IMR-90 (cell line): Measurements from ENCODE around the gene FRS3. TPM values are rescaled to one million over a fixed set of nuclear protein-coding genes. Genes with fewer than 3 reads are reported as not detected.

Source experiments
- ATAC-seq: fragments of 200-7000 bp; cut with Tn5 transposase; 2 replicates; pipeline ENCODE4 v1.9.1; 2020; ENCODE audit warnings: low read depth, mild to moderate bottlenecking, moderate library complexity
- BruUV-seq: library from RNA; stranded (reverse); fragments of 400-500 nt; replicated peaks from 2 replicates; lab custom pipeline; 2021; lab: Mats Ljungman, UMichigan
- CTCF ChIA-PET: fragments of 300-600 bp; formaldehyde crosslinking; extraction: SDS; loops from one replicate; lab custom pipeline; 2021; ENCODE audit warnings: antibody characterized with exemption; lab: Yijun Ruan, JAX
- POLR2A ChIA-PET: fragments of 300-600 bp; sonication (Branson Sonifier 250); formaldehyde crosslinking; loops from one replicate; lab custom pipeline; 2022; ENCODE audit warnings: antibody characterized with exemption; ENCODE audit not compliant: unreplicated experiment; lab: Charles Lee
- DNase-seq: peaks from one replicate; pipeline ENCODE4 v3.0.0; 2013
- H2AFZ ChIP-seq: replicated peaks from 2 replicates; pipeline ENCODE3; 2013; ENCODE audit warnings: low read length, mild to moderate bottlenecking; ENCODE audit not compliant: poor library complexity
- H2AK5ac ChIP-seq: 2 replicates; pipeline ENCODE4 v1.6.1; 2013; ENCODE audit warnings: low read depth, low read length, inconsistent platforms
- H2AK9ac ChIP-seq: replicated peaks from 2 replicates; pipeline ENCODE3; 2013; ENCODE audit warnings: mild to moderate bottlenecking, low read depth, low read length, moderate library complexity; ENCODE audit not compliant: poor library complexity
- H2BK120ac ChIP-seq: 2 replicates; pipeline ENCODE4 v1.6.1; 2013; ENCODE audit warnings: low read depth, low read length, inconsistent platforms
- H2BK15ac ChIP-seq: 3 replicates; pipeline ENCODE4 v1.6.1; 2013; ENCODE audit warnings: low read depth, low read length, inconsistent platforms
- H2BK20ac ChIP-seq: 2 replicates; pipeline ENCODE4 v1.6.1; 2013; ENCODE audit warnings: low read depth, mild to moderate bottlenecking, inconsistent platforms, low read length, moderate library complexity
- H2BK5ac ChIP-seq: 2 replicates; pipeline ENCODE4 v1.6.1; 2013; ENCODE audit warnings: mild to moderate bottlenecking, low read depth, low read length, inconsistent platforms; ENCODE audit not compliant: poor library complexity, severe bottlenecking
- H3K14ac ChIP-seq: replicated peaks from 2 replicates; pipeline ENCODE4 v1.6.1; 2013; ENCODE audit warnings: low read depth, low read length, inconsistent platforms
- H3K18ac ChIP-seq: 2 replicates; pipeline ENCODE4 v1.6.1; 2013; ENCODE audit warnings: low read depth, low read length, control low read depth
- H3K23ac ChIP-seq: 2 replicates; pipeline ENCODE4 v1.6.1; 2013; ENCODE audit warnings: low read depth, low read length, inconsistent platforms
- H3K27ac ChIP-seq: 2 replicates; pipeline ENCODE4 v1.5.1; 2013; ENCODE audit warnings: mild to moderate bottlenecking, control low read depth, low read length; ENCODE audit not compliant: insufficient read depth
- H3K27me3 ChIP-seq: 2 replicates; pipeline ENCODE4 v1.6.1; 2013; ENCODE audit warnings: low read length; ENCODE audit not compliant: control insufficient read depth, insufficient read depth
- H3K36me3 ChIP-seq: 2 replicates; pipeline ENCODE4 v1.6.1; 2013; ENCODE audit warnings: low read length, mixed read lengths; ENCODE audit not compliant: control insufficient read depth, insufficient read depth
- H3K4ac ChIP-seq: 2 replicates; pipeline ENCODE4 v1.6.1; 2013; ENCODE audit warnings: low read depth, low read length, inconsistent platforms
- H3K4me1 ChIP-seq: 2 replicates; pipeline ENCODE4 v1.6.1; 2013; ENCODE audit warnings: low read length, mixed read lengths; ENCODE audit not compliant: control insufficient read depth, insufficient read depth
- H3K4me2 ChIP-seq: 2 replicates; pipeline ENCODE4 v1.6.1; 2013; ENCODE audit warnings: low read depth, mild to moderate bottlenecking, control low read depth, low read length, moderate library complexity
- H3K4me3 ChIP-seq: 2 replicates; pipeline ENCODE4 v1.5.1; 2013; ENCODE audit warnings: low read depth, mild to moderate bottlenecking, control low read depth, low read length, moderate library complexity; ENCODE audit not compliant: insufficient read depth
- H3K56ac ChIP-seq: 2 replicates; pipeline ENCODE4 v1.6.1; 2013; ENCODE audit warnings: low read length, inconsistent platforms; ENCODE audit not compliant: insufficient read depth; ENCODE audit errors: extremely low read depth
- H3K79me1 ChIP-seq, 2 experiments: 2 replicates each; pipeline ENCODE4 v1.6.1; 2013; ENCODE audit warnings: low read length in 2 of 2, inconsistent platforms in 1 of 2, low read depth in 1 of 2
- H3K9ac ChIP-seq: 2 replicates; pipeline ENCODE4 v1.6.1; 2013; ENCODE audit warnings: low read depth, low read length, control low read depth
- H3K9me1 ChIP-seq: 2 replicates; pipeline ENCODE4 v1.6.1; 2013; ENCODE audit warnings: low read length, inconsistent platforms; ENCODE audit not compliant: insufficient read depth
- H3K9me3 ChIP-seq: 2 replicates; pipeline ENCODE4 v1.6.1; 2013; ENCODE audit warnings: low read length; ENCODE audit not compliant: control insufficient read depth, insufficient read depth
- H4K20me1 ChIP-seq: 2 replicates; pipeline ENCODE4 v1.6.1; 2013; ENCODE audit warnings: low read length, inconsistent platforms; ENCODE audit not compliant: insufficient read depth
- H4K5ac ChIP-seq: 2 replicates; pipeline ENCODE4 v1.6.1; 2013; ENCODE audit warnings: mild to moderate bottlenecking, low read depth, low read length, control low read depth
- H4K8ac ChIP-seq, 2 experiments: 2 replicates each; pipeline ENCODE4 v1.6.1; 2013; ENCODE audit warnings: low read depth in 2 of 2, low read length in 2 of 2, control low read depth in 1 of 2, inconsistent platforms in 1 of 2
- H4K91ac ChIP-seq: 2 replicates; pipeline ENCODE4 v1.6.1; 2013; ENCODE audit warnings: low read depth, low read length, inconsistent platforms; ENCODE audit not compliant: insufficient read depth
- BHLHE40 ChIP-seq: fragments of 150-350 bp; IDR thresholded peaks from 2 replicates; pipeline ENCODE4 v1.6.1; 2016; ENCODE audit warnings: mild to moderate bottlenecking, low read depth, low read length
- CHD1 ChIP-seq: IDR thresholded peaks from 2 replicates; pipeline ENCODE4 v1.6.1; 2012; ENCODE audit warnings: low read depth, low read length, improper control_type of control experiment
- FOS ChIP-seq: fragments of 150-350 bp; IDR thresholded peaks from 2 replicates; pipeline ENCODE4 v1.6.1; 2016; ENCODE audit warnings: low read depth, low read length
- MAZ ChIP-seq: IDR thresholded peaks from 2 replicates; pipeline ENCODE4 v1.6.1; 2012; ENCODE audit warnings: low read depth, mild to moderate bottlenecking, low read length, improper control_type of control experiment, moderate library complexity, borderline replicate concordance
- MXI1 ChIP-seq: IDR thresholded peaks from 2 replicates; pipeline ENCODE4 v1.6.1; 2012; ENCODE audit warnings: low read depth, mild to moderate bottlenecking, low read length, moderate library complexity, borderline replicate concordance
- NFE2L2 ChIP-seq: fragments of 150-350 bp; IDR thresholded peaks from 2 replicates; pipeline ENCODE4 v1.6.1; 2016; ENCODE audit warnings: low read depth, mild to moderate bottlenecking, low read length
- RAD21 ChIP-seq: IDR thresholded peaks from 2 replicates; pipeline ENCODE4 v1.6.1; 2012; ENCODE audit warnings: low read length, improper control_type of control experiment
- RCOR1 ChIP-seq: IDR thresholded peaks from 2 replicates; pipeline ENCODE4 v1.6.1; 2012; ENCODE audit warnings: mild to moderate bottlenecking, low read length, improper control_type of control experiment; ENCODE audit not compliant: insufficient replicate concordance
- SMC3 ChIP-seq: fragments of 150-350 bp; IDR thresholded peaks from 2 replicates; pipeline ENCODE4 v1.6.1; 2016; ENCODE audit warnings: low read depth, mild to moderate bottlenecking, antibody characterized with exemption, low read length, moderate library complexity
- WGBS, 2 experiments: methylation state at CpG; one replicate each; pipeline versions ENCODE4 v1.1.5 to v1.1.7; 2013; ENCODE audit warnings: missing lambda C conversion rate in 2 of 2; ENCODE audit not compliant: insufficient read length in 1 of 2; ENCODE audit errors: extremely low coverage in 2 of 2; 5-methylcytosine and 5-hydroxymethylcytosine counted together
- dilution Hi-C: fragments of 300-500 bp; cut with HindIII; formaldehyde crosslinking; loops from one replicate; pipeline ENCODE4 v1.14.3; 2018; ENCODE audit warnings: low sequenced_read_pairs; ENCODE audit not compliant: unreplicated experiment
- in situ Hi-C: fragments of 300-500 bp; cut with MboI; formaldehyde crosslinking; loops from 3 replicates; pipeline ENCODE4 v1.14.3; 2019; ENCODE audit warnings: low sequenced_read_pairs, inconsistent platforms, mixed read lengths
- intact Hi-C: fragments of 100-400 bp; cut with micrococcal nuclease; formaldehyde crosslinking; loops from 2 replicates; pipeline ENCODE4 v1.10.0; 2022
- polyA plus RNA-seq, 3 experiments: library from polyadenylated mRNA; depleted of rRNA; stranded (reverse); fragments of >200 nt; gene quantifications; 2 replicates each; pipeline ENCODE4 v1.2.3, GENCODE V29; 2012; ENCODE audit warnings: low replicate concordance in 1 of 3
- total RNA-seq: library from RNA; depleted of rRNA; stranded (reverse); fragments of >200 nt; gene quantifications from 2 replicates; pipeline ENCODE4 v1.2.3, GENCODE V29; 2012
- TF ChIP-seq, protein P1 (sequence below): conservative IDR thresholded peaks from 2 replicates; pipeline ENCODE4 v1.5.1; 2012; ENCODE audit warnings: mild to moderate bottlenecking, low read depth, low read length, improper control_type of control experiment

FRS3 gene
- total and polyA plus RNA-seq, 2 of the 4 experiments (the other 2 are of a cell fraction), result 0.54 to 3.8 TPM

- H3K4me1 ChIP-seq, result peaks cover 18% of the 10 kb centered on the region
- H2BK20ac ChIP-seq, result no peak overlapping the region
- in situ Hi-C loops, result no loop called here
- DNase-seq, result no peak
- no peak overlapping the region for H4K91ac ChIP-seq
- H3K18ac ChIP-seq, result no peak overlapping the region
- 76% methylated on average over 4 of the region's 7 CpGs; no CpG with 5 or more reads in 1 of the 2 experiments for WGBS, 2 experiments
- intact Hi-C loops, result no loop called here
- no peaks in the 10 kb centered on the region for H3K27me3 ChIP-seq
- H3K4ac ChIP-seq, result no peak overlapping the region
- BruUV-seq, result no TSS peak
- dilution Hi-C loops, result no loop called here
- H3K9me1 ChIP-seq, result peaks cover 9% of the 10 kb centered on the region; the same call in 1 of the 2 replicates
- H2BK5ac ChIP-seq, result no peak overlapping the region
- POLR2A ChIA-PET, result no interaction called here
- H3K9ac ChIP-seq, result no peak overlapping the region
- H2AK9ac ChIP-seq, result no peak overlapping the region
- H3K79me1 ChIP-seq, result peaks cover 6 to 23% of the 10 kb centered on the region in 2 experiments; a peak in 2 of 4 replicates
- H3K4me2 ChIP-seq, result no peak overlapping the region
- no peak overlapping the region for H3K14ac ChIP-seq
- no peak overlapping the region for H2BK15ac ChIP-seq
- H3K9me3 ChIP-seq, result no peaks in the 10 kb centered on the region
- no peaks in the 10 kb centered on the region for H4K20me1 ChIP-seq
- no peak overlapping the region for H2AK5ac ChIP-seq
- H3K56ac ChIP-seq, result no peak overlapping the region
- no peak overlapping the region for H2AFZ ChIP-seq
- no peak overlapping the region for H3K23ac ChIP-seq
- H3K36me3 ChIP-seq, result no peaks in the 10 kb centered on the region
- ATAC-seq, result no peak
- TF ChIP-seq NFE2L2 (no peak), RCOR1 (no peak), RAD21 (no peak), BHLHE40 (no peak), CHD1 (no peak), SMC3 (no peak), MXI1 (no peak), MAZ (no peak), FOS (no peak)
- TF ChIP-seq, protein P1, sequence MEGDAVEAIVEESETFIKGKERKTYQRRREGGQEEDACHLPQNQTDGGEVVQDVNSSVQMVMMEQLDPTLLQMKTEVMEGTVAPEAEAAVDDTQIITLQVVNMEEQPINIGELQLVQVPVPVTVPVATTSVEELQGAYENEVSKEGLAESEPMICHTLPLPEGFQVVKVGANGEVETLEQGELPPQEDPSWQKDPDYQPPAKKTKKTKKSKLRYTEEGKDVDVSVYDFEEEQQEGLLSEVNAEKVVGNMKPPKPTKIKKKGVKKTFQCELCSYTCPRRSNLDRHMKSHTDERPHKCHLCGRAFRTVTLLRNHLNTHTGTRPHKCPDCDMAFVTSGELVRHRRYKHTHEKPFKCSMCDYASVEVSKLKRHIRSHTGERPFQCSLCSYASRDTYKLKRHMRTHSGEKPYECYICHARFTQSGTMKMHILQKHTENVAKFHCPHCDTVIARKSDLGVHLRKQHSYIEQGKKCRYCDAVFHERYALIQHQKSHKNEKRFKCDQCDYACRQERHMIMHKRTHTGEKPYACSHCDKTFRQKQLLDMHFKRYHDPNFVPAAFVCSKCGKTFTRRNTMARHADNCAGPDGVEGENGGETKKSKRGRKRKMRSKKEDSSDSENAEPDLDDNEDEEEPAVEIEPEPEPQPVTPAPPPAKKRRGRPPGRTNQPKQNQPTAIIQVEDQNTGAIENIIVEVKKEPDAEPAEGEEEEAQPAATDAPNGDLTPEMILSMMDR, result no peak
- CTCF ChIA-PET, result no interaction called here
- H4K5ac ChIP-seq, result no peak overlapping the region
- H2BK120ac ChIP-seq, result no peak overlapping the region
- H4K8ac ChIP-seq, result no peak overlapping the region
- no peak overlapping the region for H3K27ac ChIP-seq
- no peak overlapping the region for H3K4me3 ChIP-seq
These were observed 48.1 kb downstream of the FRS3 start for GRCh38 chr6:41731561-41732086.
